Measurements from ENCODE around the gene EPRS1.
"Not testable (repeated sequence)": the region's sequence is repeated elsewhere in the genome, so short reads cannot be mapped to it uniquely, and the experiment has no call there.

The EPRS1 gene

DNA sequence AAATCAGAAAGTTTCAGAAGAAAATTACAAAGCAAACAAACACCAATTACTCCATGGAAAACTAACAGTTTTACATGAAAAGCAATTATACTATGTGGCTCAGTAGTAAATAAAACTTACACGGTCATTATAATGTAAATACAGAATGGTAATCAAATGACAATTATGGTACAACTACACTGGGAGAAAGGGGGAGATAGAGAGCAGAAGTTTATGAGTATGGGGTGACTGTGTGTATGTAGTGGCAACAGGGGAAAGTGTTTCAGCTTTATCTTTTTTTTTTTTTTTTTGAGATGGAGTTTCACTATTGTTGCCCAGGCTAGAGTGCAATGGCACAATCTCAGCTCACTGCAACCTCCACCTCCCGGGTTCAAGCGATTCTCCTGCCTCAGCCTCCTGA is 8.5 kb downstream of the EPRS1 start:
- DNase-seq, result not testable (repeated sequence)

DNA sequence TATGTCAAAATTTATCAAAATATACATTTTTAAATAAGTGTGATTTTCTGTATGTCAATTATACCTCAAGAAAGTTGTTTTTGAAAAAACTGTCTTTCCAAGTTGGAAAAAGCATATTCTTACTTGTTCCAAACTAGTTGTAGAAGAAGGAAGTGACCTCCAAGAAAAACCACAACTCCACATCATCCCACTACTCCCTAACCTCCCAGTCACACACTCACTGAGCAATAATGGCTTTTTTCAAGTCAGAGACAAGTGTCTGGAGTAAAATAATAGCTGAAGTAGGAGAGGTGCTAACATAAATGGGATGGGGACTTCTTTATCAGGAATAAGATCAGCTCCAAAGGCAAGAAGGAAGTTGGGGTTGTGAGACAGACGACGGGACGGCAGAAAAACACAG is 13.4 kb downstream of the EPRS1 start:
- no peak for DNase-seq

DNA sequence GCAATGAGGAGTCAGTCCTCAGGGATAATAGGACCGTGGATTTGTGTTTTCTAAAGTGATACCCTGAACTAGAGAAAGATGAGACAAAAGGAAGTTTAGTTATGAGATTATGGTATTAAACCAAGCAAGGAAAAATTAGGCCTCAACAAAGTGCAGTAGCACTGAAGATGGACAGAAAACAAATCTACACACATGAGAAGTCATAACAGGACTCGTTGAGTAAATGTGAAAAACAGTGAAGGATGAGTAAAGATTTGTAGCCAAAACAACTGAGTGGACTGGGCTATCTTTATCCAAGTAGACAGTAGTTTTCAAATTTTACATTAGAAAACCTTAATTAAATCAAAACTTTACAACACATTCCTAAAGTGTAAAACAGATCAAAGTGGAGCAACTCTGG is 15.0 kb downstream of the EPRS1 start:
- no peak for DNase-seq

DNA sequence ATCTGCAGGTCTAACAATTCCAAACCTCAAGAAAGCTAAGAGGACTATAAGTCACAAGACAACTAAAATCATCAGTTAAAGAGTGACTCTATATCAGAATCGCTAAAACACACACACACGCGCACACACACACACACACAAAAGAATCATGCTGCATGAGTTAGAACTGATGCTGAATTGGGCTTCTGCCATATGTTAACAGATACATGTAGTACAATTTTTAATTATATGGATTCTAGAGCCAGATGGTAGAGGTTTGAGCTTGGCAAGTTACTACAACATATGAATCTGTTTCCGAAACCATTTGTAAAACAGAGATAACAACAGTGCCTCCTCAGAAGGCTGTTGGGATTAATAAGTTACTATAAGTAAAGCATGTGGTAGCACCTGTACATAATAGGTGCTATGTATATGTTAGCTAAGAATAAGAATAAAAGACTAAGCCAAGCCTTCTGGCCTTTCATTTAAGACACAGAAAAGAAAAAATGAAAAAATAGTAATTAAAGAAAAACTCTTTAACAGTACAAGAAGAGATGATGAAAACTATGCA is 17.9 kb downstream of the EPRS1 start:
- DNase-seq, result peak in 1 of 2 donors; percentile 39

DNA sequence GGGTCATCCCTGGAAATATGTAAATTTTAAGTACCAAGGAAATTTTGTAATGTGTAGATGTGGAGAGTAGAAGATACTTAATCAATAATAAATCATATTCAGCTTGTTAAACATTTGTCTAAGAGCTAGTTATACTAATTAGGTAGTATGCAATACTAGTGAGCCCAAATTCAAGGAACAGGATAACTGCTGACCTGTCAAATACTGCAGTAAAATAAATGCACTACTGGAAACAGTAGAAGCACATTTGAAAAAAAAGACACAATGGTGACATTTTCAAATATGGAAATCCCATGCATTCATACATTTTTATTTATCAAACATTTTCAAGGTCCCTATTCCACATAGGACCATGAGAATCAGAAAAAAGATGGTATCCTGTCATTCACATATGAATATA is 27.2 kb downstream of the EPRS1 start:
- DNase-seq, result no peak

DNA sequence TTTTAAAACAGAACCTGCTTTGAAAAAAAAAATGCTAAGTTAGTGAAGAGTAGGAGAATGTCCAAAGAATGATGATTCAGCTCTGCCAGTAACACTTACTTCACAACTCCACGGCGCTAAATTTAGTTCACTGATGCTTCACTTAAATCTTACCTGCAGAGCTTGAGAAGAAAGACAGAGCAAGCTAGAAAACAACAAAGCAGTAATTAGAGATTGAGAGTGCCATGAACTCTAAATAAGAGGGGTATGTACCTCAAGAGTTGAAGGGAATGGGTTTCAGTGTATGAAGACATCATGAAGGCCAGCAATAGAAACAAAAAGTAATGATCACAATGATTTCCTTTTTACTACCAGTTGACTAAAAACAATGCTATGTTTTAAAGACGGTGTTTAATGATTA is 32.8 kb downstream of the EPRS1 start:
- DNase-seq, result peak in 1 of 2 donors; percentile 38

DNA sequence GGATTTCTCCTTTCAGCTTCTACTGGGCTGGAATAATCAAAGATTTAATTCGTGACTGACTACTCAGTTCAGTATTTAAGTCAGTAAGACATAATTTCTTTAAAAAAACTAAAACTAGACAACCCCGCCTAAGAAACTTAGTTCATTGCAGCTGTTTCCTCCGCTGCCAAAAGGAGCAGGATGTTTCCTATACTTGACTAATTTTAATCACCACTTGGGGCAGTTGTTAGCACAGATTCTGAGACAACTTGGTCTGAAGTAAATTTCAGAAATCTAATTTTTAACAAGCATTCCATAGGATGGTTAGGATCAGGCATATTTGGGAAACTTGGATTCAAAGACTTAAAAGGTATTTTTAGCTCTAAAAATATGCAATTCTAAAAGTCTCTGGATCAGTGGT is 34.0 kb downstream of the EPRS1 start:
- no peak for DNase-seq

DNA sequence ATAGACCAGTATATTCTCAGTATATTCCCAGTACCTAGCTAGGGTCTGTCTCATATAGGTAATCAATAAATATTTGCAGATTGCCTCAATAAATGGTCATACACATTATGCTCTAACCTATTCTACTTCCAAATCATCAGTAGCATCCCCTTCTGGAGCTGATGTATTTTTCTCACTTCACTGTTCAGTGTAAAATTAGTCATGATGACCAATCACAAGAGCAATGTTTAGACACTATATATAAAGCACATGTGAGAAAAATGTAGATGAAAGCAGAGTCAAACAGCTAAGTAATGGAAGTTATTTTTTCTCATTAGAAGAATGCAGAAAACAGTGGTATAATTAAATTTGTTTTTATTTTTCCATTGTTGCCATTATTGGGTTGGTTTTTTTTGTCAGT is 34.7 kb downstream of the EPRS1 start:
- DNase-seq, result no peak

DNA sequence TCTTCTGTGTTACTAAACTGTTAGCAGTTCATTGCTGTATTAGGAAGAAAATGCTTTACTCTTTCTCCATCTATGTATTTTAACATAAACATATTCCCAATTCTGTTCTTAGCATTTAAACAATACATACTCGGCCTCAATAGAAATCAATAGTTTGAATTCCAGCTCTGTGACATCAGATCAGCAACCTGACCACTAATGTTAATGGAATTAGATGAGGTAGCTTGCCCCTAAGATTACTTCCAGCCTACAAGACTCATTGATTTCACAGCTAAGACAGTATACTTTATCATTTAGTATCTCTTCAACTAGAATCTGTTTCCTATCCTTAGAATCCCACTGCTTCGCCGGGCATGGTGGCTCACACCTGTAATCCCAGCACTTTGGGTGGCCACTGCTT is 38.9 kb downstream of the EPRS1 start:
- DNase-seq, result no peak

DNA sequence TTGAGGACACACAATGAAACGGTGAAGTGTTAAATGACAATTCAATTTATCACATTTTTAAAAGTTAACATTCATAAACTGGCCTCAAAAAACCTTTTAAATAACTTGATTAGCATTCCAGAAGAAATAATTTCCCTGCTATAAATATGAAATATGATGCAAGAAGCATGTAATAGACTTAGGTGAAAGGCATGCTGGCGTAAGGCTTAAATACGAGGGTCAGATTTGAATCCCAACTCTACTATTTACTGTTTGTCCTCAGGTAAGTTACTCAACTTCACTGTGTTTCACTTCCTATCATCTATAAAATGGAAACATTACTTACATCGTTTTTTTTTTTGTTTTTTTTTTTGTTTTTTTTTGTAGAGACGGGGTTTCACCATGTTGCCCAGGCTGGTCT is 40.8 kb downstream of the EPRS1 start:
- DNase-seq, result no peak

DNA sequence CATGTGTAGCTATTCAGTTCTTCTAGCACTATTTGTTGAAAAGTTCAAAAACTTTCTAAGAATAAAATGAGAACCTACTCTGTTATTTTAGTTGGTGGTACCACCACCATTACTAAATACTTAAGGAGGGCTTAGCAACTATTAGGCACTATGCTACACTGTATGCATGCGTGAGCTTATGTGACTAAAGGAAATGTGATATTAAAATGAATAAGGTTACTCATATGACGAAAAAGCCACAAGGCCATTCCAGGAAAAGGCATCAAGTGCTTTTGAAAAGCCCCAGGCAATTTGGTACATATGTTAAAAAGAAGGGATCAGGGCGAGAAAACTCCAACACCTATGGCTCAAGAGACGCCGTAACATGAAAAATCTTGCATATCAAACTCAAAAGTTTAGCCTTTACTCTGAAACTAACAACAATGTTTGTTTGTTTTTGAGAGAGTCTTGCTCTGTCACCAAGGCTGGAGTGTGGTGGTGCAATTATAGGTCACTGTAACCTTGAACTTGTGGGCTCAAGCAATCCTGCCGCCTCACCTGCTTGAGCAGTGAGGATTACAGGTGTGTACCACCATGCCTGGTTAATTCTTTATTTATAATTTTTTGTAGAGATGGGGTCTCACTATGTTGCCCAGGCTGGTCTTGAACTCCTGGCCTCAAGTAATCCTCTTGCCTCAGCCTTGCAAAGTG is 42.5 kb downstream of the EPRS1 start:
- DNase-seq, result no peak

DNA sequence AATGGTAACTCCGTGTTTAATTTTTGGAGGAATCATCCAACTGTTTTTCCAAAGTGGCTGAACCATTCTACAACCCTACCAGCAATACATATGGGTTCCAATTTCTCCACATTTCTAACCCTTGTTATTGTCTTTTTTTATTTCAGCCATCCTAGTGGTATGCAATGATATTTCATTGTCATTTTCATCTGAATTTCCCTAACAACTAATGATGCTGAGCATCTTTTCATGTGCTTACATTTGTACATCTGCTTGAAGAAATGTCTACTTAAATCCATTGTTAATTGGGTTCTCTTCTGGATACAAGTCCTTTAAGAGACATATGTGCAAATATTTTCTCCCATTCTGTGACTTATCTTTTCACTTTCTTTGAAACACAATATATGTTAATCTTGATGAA is 43.3 kb downstream of the EPRS1 start:
- DNase-seq, result no peak

DNA sequence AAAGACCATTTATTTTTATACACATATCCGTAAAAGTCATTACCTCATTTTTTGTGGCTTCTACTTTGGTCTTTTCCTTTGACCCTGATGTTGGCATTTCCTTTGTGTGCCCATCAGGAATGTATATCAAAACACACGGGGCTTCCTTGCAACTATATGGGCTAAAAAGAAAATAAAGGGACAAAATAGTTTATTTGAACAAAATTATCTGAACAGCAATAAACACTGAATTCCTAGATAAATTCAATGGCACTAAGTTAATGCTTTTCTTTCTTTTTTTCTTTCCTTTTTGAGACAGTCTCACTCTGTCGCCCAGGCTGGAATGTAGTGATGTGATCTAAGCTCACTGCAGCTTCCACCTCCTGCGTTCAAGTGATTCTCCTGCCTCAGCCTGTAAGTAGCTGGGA is 45.2 kb downstream of the EPRS1 start:
- no peak for DNase-seq

DNA sequence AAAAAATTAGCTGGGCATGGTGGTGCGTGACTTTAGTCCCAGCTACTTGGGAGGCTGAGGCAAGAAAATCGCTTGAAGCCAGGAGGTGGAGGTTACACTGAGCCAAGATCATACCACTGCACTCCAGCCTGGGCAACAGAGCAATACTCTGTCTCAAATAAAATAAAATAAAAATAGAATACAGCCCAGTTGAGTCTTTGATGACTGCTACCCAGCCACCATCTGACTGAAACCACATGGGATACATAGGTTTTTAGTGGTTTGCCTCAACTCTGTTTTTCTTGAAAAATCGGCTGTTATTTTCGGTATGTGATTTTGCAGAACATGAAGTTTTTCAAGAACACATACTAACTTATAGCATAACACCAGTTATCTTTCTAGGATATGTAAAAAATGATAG is 46.5 kb downstream of the EPRS1 start:
- no peak for DNase-seq
